GM12878 (cell line): ENCODE measurements around the gene MMRN1.

Source experiments
- CHD2 ChIP-seq: IDR thresholded peaks from 2 replicates; pipeline ENCODE4 v1.6.1; 2011; ENCODE audit warnings: low read depth, low read length, improper control_type of control experiment, borderline replicate concordance
- JUND ChIP-seq: IDR thresholded peaks from 2 replicates; pipeline ENCODE4 v1.6.1; 2012; ENCODE audit warnings: low read depth, mild to moderate bottlenecking, low read length, improper control_type of control experiment, moderate library complexity
- TCF7 ChIP-seq: IDR thresholded peaks from 2 replicates; pipeline ENCODE4 v1.6.1; 2014; ENCODE audit warnings: antibody characterized with exemption, borderline replicate concordance
- USF2 ChIP-seq: IDR thresholded peaks from 2 replicates; pipeline ENCODE4 v1.6.1; 2011; ENCODE audit warnings: low read depth, low read length, improper control_type of control experiment, borderline replicate concordance
- ZBTB33 ChIP-seq: fragments of 450-650 bp; IDR thresholded peaks from 2 replicates; pipeline ENCODE4 v1.6.1; 2017; ENCODE audit warnings: mild to moderate bottlenecking

DNA sequence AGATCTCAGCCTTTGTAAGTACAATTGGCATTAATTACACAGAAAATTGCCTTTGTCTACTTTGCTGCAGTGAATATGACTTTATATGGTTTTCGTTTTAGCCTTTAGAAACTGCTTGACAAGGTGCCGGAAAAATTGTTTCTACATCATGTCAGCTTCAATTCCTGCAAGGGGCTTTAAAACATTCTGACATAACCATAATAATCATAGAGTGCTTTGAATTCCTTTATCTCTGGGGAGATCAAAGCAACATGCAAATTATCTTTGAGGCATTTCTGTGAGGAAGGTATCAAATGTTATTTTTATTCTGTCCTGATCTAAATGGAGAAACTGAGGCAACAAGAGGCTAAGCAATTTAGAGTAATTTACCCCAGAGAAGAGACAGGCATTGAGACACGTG, 57.8 kb downstream of the MMRN1 start:
- TF ChIP-seq ZBTB33 (no peak), TCF7 (no peak), USF2 (no peak), CHD2 (no peak), JUND (no peak)
